HepG2 (cell line): ENCODE data around the gene CRNKL1.

ENCODE experiments used
- HDAC2 ChIP-seq: sonication (generic); formaldehyde crosslinking; IDR thresholded peaks from 2 replicates; pipeline ENCODE4 v1.4.0; 2020; ENCODE audit warnings: missing genetic modification reagents
- JUN ChIP-seq: sonication (generic); formaldehyde crosslinking; IDR thresholded peaks from 2 replicates; pipeline ENCODE4 v1.4.0; 2020; ENCODE audit warnings: mild to moderate bottlenecking, missing genetic modification reagents
- REST ChIP-seq, 2 experiments: IDR thresholded peaks; 2 replicates each; pipeline ENCODE4 v1.6.1; 2011 to 2012; ENCODE audit warnings: low read length in 2 of 2, borderline replicate concordance in 1 of 2, low read depth in 1 of 2, mild to moderate bottlenecking in 1 of 2, moderate library complexity in 1 of 2
- ZHX1 ChIP-seq: sonication (generic); formaldehyde crosslinking; IDR thresholded peaks from 2 replicates; pipeline ENCODE4 v1.8.1; 2022; ENCODE audit warnings: low read depth, mild to moderate bottlenecking, missing genetic modification reagents
- ZNF350 ChIP-seq: sonication (generic); formaldehyde crosslinking; IDR thresholded peaks from 2 replicates; pipeline ENCODE4 v1.4.0; 2020; ENCODE audit warnings: mild to moderate bottlenecking, low read depth, missing genetic modification reagents, borderline replicate concordance
- TF ChIP-seq, protein P1 (sequence below), 2 experiments: sonication (generic) in 1 of 2; formaldehyde crosslinking in 1 of 2; IDR thresholded peaks; 2 replicates each; pipeline versions ENCODE4 v1.5.1 to v1.6.1; 2011 to 2020; ENCODE audit warnings: borderline replicate concordance in 1 of 2, low read depth in 1 of 2, low read length in 1 of 2, mild to moderate bottlenecking in 1 of 2, missing genetic modification reagents in 1 of 2, moderate library complexity in 1 of 2

GRCh38 chr20:20037960-20038359, 14.3 kb downstream of the CRNKL1 start:
- TF ChIP-seq ZNF350 (CRISPR knock-in tag) (no peak), JUN (CRISPR knock-in tag) (no peak), ZHX1 (CRISPR knock-in tag) (no peak), REST (IDR thresholded peaks at IDR 0.05; ENCODE audit: borderline replicate concordance in 1 of 2, low read depth in 1 of 2, low read length in 2 of 2) (no peak), HDAC2 (CRISPR knock-in tag) (no peak)
- TF ChIP-seq, protein P1, sequence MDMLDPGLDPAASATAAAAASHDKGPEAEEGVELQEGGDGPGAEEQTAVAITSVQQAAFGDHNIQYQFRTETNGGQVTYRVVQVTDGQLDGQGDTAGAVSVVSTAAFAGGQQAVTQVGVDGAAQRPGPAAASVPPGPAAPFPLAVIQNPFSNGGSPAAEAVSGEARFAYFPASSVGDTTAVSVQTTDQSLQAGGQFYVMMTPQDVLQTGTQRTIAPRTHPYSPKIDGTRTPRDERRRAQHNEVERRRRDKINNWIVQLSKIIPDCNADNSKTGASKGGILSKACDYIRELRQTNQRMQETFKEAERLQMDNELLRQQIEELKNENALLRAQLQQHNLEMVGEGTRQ (IDR thresholded peaks at IDR 0.05; ENCODE audit: low read depth, low read length): no peak
- TF ChIP-seq, protein P1 (CRISPR knock-in tag; IDR thresholded peaks at IDR 0.05; ENCODE audit: borderline replicate concordance): no peak
